HG03103 (cell line): Measurements from ENCODE around the gene DZIP1L.
A peak's percentile ranks its signal among the peaks of the same experiment; 100 is the strongest.

Experiments
- ATAC-seq: cut with Tn5 transposase; IDR thresholded peaks from one replicate; pipeline ENCODE4 v1.9.1; 2021; ENCODE audit warnings: low read depth; ENCODE audit not compliant: unreplicated experiment

DZIP1L gene

GRCh38 chr3:138043266-138044029 is 72.0 kb downstream of the DZIP1L start:
- no peak for ATAC-seq

- ATAC-seq, result no peak
Observed at GRCh38 chr3:138042043-138042442, 73.4 kb downstream of the DZIP1L start.

GRCh38 chr3:138038725-138039462 is 76.5 kb downstream of the DZIP1L start:
- ATAC-seq, result no peak

GRCh38 chr3:138036572-138036971 is 78.8 kb downstream of the DZIP1L start:
- ATAC-seq, result peak; percentile 48

GRCh38 chr3:138034918-138035317 is 80.5 kb downstream of the DZIP1L start:
- ATAC-seq, result no peak

GRCh38 chr3:138033202-138033691 is 82.2 kb downstream of the DZIP1L start:
- ATAC-seq, result no peak

- ATAC-seq, result no peak
Observed at GRCh38 chr3:138032567-138032966, 82.8 kb downstream of the DZIP1L start.

GRCh38 chr3:138031536-138031935 is 83.9 kb downstream of the DZIP1L start:
- ATAC-seq, result no peak

GRCh38 chr3:138030734-138031280 is 84.6 kb downstream of the DZIP1L start:
- no peak for ATAC-seq

- no peak for ATAC-seq
Observed at GRCh38 chr3:138027821-138028220, 87.6 kb downstream of the DZIP1L start.

GRCh38 chr3:138025553-138025952 is 89.9 kb downstream of the DZIP1L start:
- no peak for ATAC-seq

GRCh38 chr3:138023754-138024153 is 91.7 kb downstream of the DZIP1L start:
- no peak for ATAC-seq

GRCh38 chr3:138019281-138020069 is 95.9 kb downstream of the DZIP1L start:
- no peak for ATAC-seq

- no peak for ATAC-seq
Observed at GRCh38 chr3:138016065-138016464, 99.3 kb downstream of the DZIP1L start.

GRCh38 chr3:138012526-138012925 is 102.9 kb downstream of the DZIP1L start:
- no peak for ATAC-seq
